Measurements from ENCODE around the gene ALKBH6. TPM values are rescaled to one million over a fixed set of nuclear protein-coding genes. Genes with fewer than 3 reads are reported as not detected.
A peak's percentile ranks its signal among the peaks of the same experiment; 100 is the strongest.

Gene ALKBH6
- total and polyA plus RNA-seq, 2 of the 13 experiments (the other 11 are each of a cell fraction or from before 2014, with no cell fraction given): 13.7 to 18.1 TPM

DNA sequence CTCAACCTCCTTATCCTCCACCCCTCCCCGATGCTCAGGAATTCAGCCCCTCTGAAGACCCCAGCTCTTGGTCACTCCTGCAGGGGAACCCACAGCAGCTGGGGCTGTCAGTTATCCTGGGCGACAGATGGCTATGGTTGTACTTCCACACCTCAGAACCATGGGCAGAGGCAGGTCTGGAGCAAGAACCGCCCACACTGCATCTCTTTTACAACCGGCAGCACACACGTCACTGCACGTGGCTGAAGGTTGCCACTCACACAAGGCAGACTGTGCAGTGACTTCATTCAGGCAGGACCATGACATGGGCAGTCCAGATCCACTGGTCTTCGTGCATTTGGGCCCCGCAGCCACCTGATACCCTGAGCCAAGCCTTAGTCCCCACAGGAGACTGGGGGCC, 40.5 kb downstream of the ALKBH6 start:
- H3K4me2 ChIP-seq (ENCODE audit: low read depth, low read length): no peak overlapping the region
- ChIA-PET POLR2A (no interaction called here), CTCF (ENCODE audit: low intra/inter-chr PET ratio, low total read pairs) (no interaction called here)
- H4K20me1 ChIP-seq (ENCODE audit: insufficient read depth, low read length): no peaks in the 10 kb centered on the region
- DNase-seq (ENCODE audit: low spot score) (no peak), ATAC-seq (no peak), FAIRE-seq (no peak)
- H3K4me3 ChIP-seq (replicated peaks in 1 of 3; ENCODE audit: insufficient read depth in 1 of 3, low read depth in 2 of 3, low read length in 3 of 3): no peak overlapping the region
- peaks cover 6% of the 10 kb centered on the region; the same call in 1 of the 2 replicates for H3K4me1 ChIP-seq (ENCODE audit: insufficient read depth, low read length)
- no peaks in the 10 kb centered on the region for H3K36me3 ChIP-seq (replicated peaks in 1 of 2; ENCODE audit: control insufficient read depth in 1 of 2, insufficient read depth in 2 of 2, low read length in 2 of 2)
- TF ChIP-seq NFATC3 (CRISPR knock-in tag; IDR thresholded peaks at IDR 0.05) (no peak), ZXDC (CRISPR knock-in tag; IDR thresholded peaks at IDR 0.05) (no peak)
- TF ChIP-seq, protein P1, sequence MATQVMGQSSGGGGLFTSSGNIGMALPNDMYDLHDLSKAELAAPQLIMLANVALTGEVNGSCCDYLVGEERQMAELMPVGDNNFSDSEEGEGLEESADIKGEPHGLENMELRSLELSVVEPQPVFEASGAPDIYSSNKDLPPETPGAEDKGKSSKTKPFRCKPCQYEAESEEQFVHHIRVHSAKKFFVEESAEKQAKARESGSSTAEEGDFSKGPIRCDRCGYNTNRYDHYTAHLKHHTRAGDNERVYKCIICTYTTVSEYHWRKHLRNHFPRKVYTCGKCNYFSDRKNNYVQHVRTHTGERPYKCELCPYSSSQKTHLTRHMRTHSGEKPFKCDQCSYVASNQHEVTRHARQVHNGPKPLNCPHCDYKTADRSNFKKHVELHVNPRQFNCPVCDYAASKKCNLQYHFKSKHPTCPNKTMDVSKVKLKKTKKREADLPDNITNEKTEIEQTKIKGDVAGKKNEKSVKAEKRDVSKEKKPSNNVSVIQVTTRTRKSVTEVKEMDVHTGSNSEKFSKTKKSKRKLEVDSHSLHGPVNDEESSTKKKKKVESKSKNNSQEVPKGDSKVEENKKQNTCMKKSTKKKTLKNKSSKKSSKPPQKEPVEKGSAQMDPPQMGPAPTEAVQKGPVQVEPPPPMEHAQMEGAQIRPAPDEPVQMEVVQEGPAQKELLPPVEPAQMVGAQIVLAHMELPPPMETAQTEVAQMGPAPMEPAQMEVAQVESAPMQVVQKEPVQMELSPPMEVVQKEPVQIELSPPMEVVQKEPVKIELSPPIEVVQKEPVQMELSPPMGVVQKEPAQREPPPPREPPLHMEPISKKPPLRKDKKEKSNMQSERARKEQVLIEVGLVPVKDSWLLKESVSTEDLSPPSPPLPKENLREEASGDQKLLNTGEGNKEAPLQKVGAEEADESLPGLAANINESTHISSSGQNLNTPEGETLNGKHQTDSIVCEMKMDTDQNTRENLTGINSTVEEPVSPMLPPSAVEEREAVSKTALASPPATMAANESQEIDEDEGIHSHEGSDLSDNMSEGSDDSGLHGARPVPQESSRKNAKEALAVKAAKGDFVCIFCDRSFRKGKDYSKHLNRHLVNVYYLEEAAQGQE (IDR thresholded peaks at IDR 0.05; ENCODE audit: borderline replicate concordance in 1 of 2, low read depth in 1 of 2, low read length in 2 of 2): peak in 1 of 2 experiments; percentile 65
- intact Hi-C loops (cut with micrococcal nuclease; ENCODE audit: unreplicated experiment): no loop called here
- H3K9ac ChIP-seq (ENCODE audit: insufficient read depth, low read depth, low read length): no peak overlapping the region
- no peak overlapping the region for H3K27ac ChIP-seq (ENCODE audit: extremely low read length, insufficient read depth, low read length)
- WGBS (ENCODE audit: low lambda C conversion rate): 8% methylated on average over 2 of the region's 8 CpGs
- H3K27me3 ChIP-seq (ENCODE audit: control insufficient read depth in 1 of 2, insufficient read depth in 2 of 2, low read length in 2 of 2): 0 out of 5 replicates have a peak, but pooled peaks cover 0 to 3% of the 10 kb centered on the region in 2 experiments
- no peak overlapping the region for H2AFZ ChIP-seq (ENCODE audit: low read length)
- in situ Hi-C loops (cut with HindIII; ENCODE audit: extremely low pct_ligation_motif_present, low pct_unique_long_range_greater_than_20kb): no loop called here
- H3K9me3 ChIP-seq (ENCODE audit: low read length): no peaks in the 10 kb centered on the region
- no peaks in the 10 kb centered on the region for H3K79me2 ChIP-seq (ENCODE audit: insufficient read depth, low read length)
- BruUV-seq (replicated peaks): no TSS peak

All from HepG2 (cell line).